HG03520 (cell line): ENCODE data around the gene ATP10A.

Source experiments
- ATAC-seq: cut with Tn5 transposase; IDR thresholded peaks from one replicate; pipeline ENCODE4 v1.9.1; 2021; ENCODE audit warnings: mild to moderate bottlenecking, moderate library complexity; ENCODE audit not compliant: unreplicated experiment

The ATP10A gene

DNA sequence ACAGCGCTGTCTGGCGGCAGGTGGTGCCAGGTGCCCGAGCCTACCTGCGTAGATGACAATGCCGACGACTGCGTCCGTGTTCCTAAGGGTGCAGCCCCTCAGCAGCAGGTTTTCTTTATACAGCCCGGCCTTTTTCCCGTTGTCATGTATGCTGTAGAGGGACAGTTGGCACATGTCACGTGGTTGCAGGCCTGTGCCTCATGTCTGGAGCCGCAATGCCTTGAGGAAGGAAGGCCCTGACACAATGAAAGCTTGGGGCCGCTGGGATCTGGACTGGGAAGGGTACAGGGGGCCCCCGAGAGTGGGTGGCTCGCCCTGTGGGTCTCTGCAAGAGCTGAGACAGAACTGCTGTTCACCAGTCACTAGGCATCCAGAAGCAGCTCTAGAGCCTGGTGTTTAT is 136.0 kb downstream of the ATP10A start:
- ATAC-seq = no peak

GRCh38 chr15:25725758-25726157 is 137.4 kb downstream of the ATP10A start:
- ATAC-seq = no peak

DNA sequence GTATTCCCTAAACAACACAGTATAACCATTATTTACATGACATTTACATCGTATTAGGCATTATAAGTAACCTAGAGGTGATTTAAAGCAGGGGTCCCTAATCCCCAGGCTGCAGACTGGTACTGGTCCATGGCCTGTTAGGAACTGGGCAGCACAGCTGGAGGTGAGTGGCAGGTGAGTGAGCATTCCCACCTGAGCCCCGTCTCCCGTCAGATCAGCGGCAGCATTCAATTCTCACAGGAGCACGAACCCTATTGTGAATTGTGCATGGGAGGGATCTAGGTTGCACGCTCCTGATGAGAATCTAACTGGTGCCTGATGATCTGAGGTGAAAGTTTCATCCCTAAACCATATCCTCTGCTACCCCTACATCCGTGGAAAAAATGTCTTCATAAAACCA is 138.2 kb downstream of the ATP10A start:
- no peak for ATAC-seq

GRCh38 chr15:25721605-25721955 is 141.5 kb downstream of the ATP10A start:
- no peak for ATAC-seq

DNA sequence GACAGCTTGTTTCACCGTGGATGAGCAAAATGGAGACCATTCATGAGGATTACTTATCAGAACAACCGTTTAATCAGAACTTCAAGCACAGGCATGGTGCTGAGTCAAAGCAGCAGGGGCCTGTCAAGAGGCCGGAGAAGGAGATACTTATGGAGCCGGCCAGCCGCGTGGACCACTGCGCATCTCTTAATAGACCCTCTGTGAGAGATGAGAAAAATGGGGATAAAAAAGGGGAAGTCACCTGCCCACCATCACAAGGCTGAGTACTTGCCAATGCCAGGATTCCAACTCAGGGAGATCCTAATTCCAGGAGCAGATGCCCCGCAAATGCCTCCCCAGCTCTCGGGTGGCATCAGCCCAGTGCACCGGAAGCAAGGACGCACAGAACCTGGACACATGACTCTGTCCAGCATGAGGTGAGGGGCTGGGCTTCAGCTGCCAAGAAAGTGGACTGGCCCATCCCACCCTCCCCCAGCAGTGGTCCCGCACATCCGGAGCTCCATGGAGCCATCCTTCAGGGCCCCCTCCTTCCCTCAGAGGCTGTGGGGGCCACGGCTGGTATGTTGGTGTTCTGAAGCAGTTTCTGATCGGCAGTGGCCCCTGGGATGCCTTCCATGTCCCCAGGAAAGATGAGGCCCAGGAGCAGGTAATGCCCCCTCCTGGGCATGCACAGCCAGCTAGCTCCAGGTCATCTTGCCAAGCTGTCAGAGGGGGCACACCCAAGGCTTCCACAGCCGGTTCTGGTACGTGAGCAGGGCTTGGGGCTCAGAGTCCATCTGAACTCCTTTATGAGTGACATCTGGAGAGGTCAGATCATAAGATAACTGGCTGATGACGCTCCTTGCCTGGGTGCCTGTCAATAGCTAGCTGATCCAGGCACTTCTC is 143.8 kb downstream of the ATP10A start:
- no peak for ATAC-seq

- ATAC-seq = no peak
Measured at GRCh38 chr15:25718597-25718996, 144.5 kb downstream of the ATP10A start.

DNA sequence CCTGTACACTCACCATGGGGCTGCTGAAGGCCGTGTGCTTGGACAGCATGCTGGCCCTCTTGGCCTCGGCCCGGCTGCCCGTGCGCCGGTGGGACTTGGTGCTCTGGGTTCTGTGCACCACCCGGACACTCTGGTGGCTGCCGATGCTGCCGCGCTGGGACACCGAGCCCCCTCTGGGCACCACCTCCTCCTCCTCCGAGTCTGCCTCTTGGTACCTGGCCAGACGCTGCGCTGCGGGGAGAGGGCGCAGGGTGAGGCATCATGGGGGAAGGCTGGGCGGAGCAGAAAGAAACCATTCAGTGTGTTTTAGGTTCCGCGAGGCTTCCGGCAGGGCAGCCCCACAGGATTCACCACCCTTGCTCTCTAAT is 145.0 kb downstream of the ATP10A start:
- no peak for ATAC-seq

DNA sequence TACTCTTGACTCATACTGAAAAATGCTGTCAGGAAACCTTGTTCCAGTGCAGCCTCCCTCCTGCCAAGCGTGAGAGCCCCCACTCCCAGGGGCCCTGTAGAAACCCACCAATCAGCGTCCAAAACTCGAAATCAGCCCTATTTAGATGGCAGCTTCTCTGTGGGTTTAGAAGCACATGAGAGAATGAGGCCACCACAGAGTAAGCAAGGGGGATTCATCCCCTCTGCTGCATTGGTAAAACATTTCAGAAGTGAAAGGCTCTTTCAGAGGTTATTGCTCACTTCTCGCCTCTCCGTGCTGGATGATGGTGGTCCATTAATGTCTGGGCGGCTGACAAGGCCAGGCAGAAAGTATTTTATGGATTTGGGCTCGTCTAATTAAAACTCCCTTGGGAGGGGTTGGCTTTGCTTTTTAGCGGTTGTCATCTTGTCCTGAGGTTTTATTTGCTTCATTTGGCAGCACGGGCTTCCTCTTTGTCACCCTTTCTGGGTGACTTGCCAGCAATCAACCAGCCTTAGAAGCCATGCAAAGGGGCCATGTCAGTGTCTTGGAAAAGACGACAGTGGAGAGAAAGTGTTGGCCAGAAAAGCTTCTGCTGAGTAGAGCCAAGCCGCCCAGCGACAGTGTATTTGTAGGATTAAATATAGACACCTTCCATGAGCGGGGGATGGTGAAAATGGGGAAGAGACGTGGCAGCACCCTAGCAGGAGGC is 145.5 kb downstream of the ATP10A start:
- no peak for ATAC-seq

- ATAC-seq = no peak
Measured at GRCh38 chr15:25717127-25717456, 146.0 kb downstream of the ATP10A start.

- ATAC-seq = no peak
Measured at GRCh38 chr15:25716414-25717126, 146.6 kb downstream of the ATP10A start.

- no peak for ATAC-seq
Measured at GRCh38 chr15:25715536-25716413, 147.4 kb downstream of the ATP10A start.

DNA sequence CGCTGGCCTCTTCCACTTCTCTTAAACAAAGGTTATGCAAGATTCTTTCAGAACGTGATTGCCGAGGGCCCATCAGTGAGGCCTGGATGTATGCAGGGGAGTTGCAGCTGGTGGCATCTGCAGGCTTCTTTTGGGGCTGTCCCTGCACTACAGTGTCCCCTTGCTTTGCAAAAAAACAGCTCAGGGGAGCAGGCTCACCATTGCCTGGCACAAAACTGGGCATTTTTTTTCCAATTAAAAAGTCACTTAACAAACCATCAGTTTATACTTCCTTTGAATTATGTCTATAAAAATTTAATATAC is 148.6 kb downstream of the ATP10A start:
- no peak for ATAC-seq

GRCh38 chr15:25713736-25714537 is 149.2 kb downstream of the ATP10A start:
- no peak for ATAC-seq

- ATAC-seq = no peak
Measured at GRCh38 chr15:25712961-25713355, 150.2 kb downstream of the ATP10A start.

GRCh38 chr15:25712192-25712960 is 150.8 kb downstream of the ATP10A start:
- ATAC-seq = no peak

GRCh38 chr15:25711691-25712090 is 151.4 kb downstream of the ATP10A start:
- no peak for ATAC-seq

- ATAC-seq = no peak
Measured at GRCh38 chr15:25711164-25711563, 152.0 kb downstream of the ATP10A start.

DNA sequence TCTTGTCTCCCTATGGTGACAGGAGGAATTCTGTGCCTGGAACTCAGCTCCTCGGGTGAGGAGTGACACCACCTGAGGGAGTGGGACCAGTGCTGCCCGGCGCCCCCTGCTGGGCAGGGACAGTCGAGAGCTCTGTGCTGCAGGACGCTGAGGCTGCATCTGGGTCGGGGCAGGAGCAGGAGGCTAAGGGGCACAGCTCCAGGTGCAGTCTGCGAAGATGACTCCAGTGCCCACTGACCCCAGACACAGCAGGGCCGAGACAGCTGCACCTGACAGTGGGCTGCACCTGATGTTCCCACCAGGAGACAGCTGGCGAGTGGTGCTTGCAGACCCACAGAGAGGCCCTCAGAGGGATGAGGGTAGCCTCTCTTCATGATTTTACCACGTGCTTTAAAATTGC is 152.9 kb downstream of the ATP10A start:
- ATAC-seq = no peak

GRCh38 chr15:25709437-25710159 is 153.5 kb downstream of the ATP10A start:
- ATAC-seq = no peak
